ENCODE data around the gene CNPY1.
"Not testable (repeated sequence)": the region's sequence is repeated elsewhere in the genome, so short reads cannot be mapped to it uniquely, and the experiment has no call there.

Gene CNPY1

GRCh38 chr7:155567646-155568332, 21.4 kb upstream of the CNPY1 start:
- no peak for TF ChIP-seq CTCF (IDR thresholded peaks at IDR 0.05; ENCODE audit: low read depth, low read length, missing control alignments)
- DNase-seq (ENCODE audit: low read depth) = no peak
- in situ Hi-C loops (cut with HindIII; ENCODE audit: low sequenced_read_pairs) = no loop called here
- H3K4me3 ChIP-seq (ENCODE audit: low read depth, low read length) = no peak overlapping the region

GRCh38 chr7:155566011-155566836, 19.9 kb upstream of the CNPY1 start:
- in situ Hi-C loops (cut with HindIII; ENCODE audit: low sequenced_read_pairs) = no loop called here
- DNase-seq (ENCODE audit: low read depth) = no peak
- no peak overlapping the region for H3K4me3 ChIP-seq (ENCODE audit: low read depth, low read length)
- TF ChIP-seq CTCF (IDR thresholded peaks at IDR 0.05; ENCODE audit: low read depth, low read length, missing control alignments) = no peak

- in situ Hi-C loops (cut with HindIII; ENCODE audit: low sequenced_read_pairs) = no loop called here
- no peak overlapping the region for H3K4me3 ChIP-seq (ENCODE audit: low read depth, low read length)
- DNase-seq (ENCODE audit: low read depth) = no peak
- TF ChIP-seq CTCF (IDR thresholded peaks at IDR 0.05; ENCODE audit: low read depth, low read length, missing control alignments) = no peak
These were observed 19.2 kb upstream of the CNPY1 start for GRCh38 chr7:155565596-155565995.

- H3K4me3 ChIP-seq (ENCODE audit: low read depth, low read length); in situ Hi-C loops (cut with HindIII; ENCODE audit: low sequenced_read_pairs); DNase-seq (ENCODE audit: low read depth): not testable (repeated sequence)
These were observed 16.6 kb upstream of the CNPY1 start for GRCh38 chr7:155562976-155563375.

- in situ Hi-C loops (cut with HindIII; ENCODE audit: low sequenced_read_pairs) = no loop called here
- no peak overlapping the region for H3K4me3 ChIP-seq (ENCODE audit: low read depth, low read length)
- no peak for DNase-seq (ENCODE audit: low read depth)
- TF ChIP-seq CTCF (IDR thresholded peaks at IDR 0.05; ENCODE audit: low read depth, low read length, missing control alignments) = no peak
These were observed 15.7 kb upstream of the CNPY1 start for GRCh38 chr7:155562106-155562505.

- H3K4me3 ChIP-seq (ENCODE audit: low read depth, low read length) = no peak overlapping the region
- in situ Hi-C loops (cut with HindIII; ENCODE audit: low sequenced_read_pairs) = no loop called here
- DNase-seq (ENCODE audit: low read depth) = no peak
- TF ChIP-seq CTCF (IDR thresholded peaks at IDR 0.05; ENCODE audit: low read depth, low read length, missing control alignments) = no peak
These were observed 14.8 kb upstream of the CNPY1 start for GRCh38 chr7:155560982-155561686.
